HepG2 (cell line): ENCODE results near the gene LSR. TPM values are rescaled to one million over a fixed set of nuclear protein-coding genes. Genes with fewer than 3 reads are reported as not detected.
A peak's percentile ranks its signal among the peaks of the same experiment; 100 is the strongest.

ENCODE experiments used
- ATAC-seq: fragments of 200-7000 bp; cut with Tn5 transposase; 3 replicates; pipeline ENCODE4 v1.9.1; 2020; ENCODE audit warnings: mild to moderate bottlenecking, moderate library complexity
- BruUV-seq: library from RNA; stranded (reverse); fragments of 400-500 nt; replicated peaks from 2 replicates; lab custom pipeline; 2021; lab: Mats Ljungman, UMichigan
- CTCF ChIA-PET: fragments of 300-600 bp; formaldehyde crosslinking; extraction: SDS; loops from one replicate; lab custom pipeline; 2021; ENCODE audit warnings: low total read pairs, inconsistent platforms, low intra/inter-chr PET ratio; lab: Yijun Ruan, JAX
- POLR2A ChIA-PET: fragments of 350-600 bp; sonication (Branson Sonifier 250); formaldehyde crosslinking; loops from one replicate; lab custom pipeline; 2020; ENCODE audit warnings: antibody characterized with exemption, inconsistent platforms; lab: Yijun Ruan, JAX
- DNase-seq: peaks from one replicate; pipeline ENCODE4 v3.0.0-alpha.2; 2015; ENCODE audit warnings: low spot score
- FAIRE-seq: peaks from 3 replicates; lab custom pipeline; 2011; peaks lifted over from hg19 to GRCh38; lab: Jason Lieb, UNC
- H2AFZ ChIP-seq: one replicate; pipeline ENCODE4 v1.6.1; 2011; ENCODE audit warnings: low read length, inconsistent platforms
- H3K27ac ChIP-seq: fragments of 300-600 bp; 3 replicates; pipeline ENCODE4 v1.8.0; 2011; ENCODE audit warnings: mixed run types, mild to moderate bottlenecking, mixed read lengths, low read length, inconsistent platforms; ENCODE audit not compliant: insufficient read depth; ENCODE audit errors: extremely low read length
- H3K27me3 ChIP-seq, 2 experiments: fragments of 200-600 bp in 1 of 2; 2 replicates in 1 of 2; 3 replicates in 1 of 2; pipeline versions ENCODE4 v1.6.0 to v1.8.0; 2011; ENCODE audit warnings: low read length in 2 of 2, mild to moderate bottlenecking in 2 of 2, moderate library complexity in 2 of 2, inconsistent platforms in 1 of 2; ENCODE audit not compliant: insufficient read depth in 2 of 2, control insufficient read depth in 1 of 2
- H3K36me3 ChIP-seq, 2 experiments: fragments of 200-600 bp in 1 of 2; replicated peaks in 1 of 2; 2 replicates in 1 of 2; 3 replicates in 1 of 2; pipeline versions ENCODE4 v1.5.1 to v1.8.0; 2011; ENCODE audit warnings: low read length in 2 of 2, inconsistent platforms in 1 of 2; ENCODE audit not compliant: insufficient read depth in 2 of 2, control insufficient read depth in 1 of 2
- H3K4me1 ChIP-seq: 2 replicates; pipeline ENCODE4 v1.5.1; 2012; ENCODE audit warnings: low read length, inconsistent platforms; ENCODE audit not compliant: insufficient read depth
- H3K4me2 ChIP-seq: 2 replicates; pipeline ENCODE4 v1.6.0; 2011; ENCODE audit warnings: low read depth, low read length, inconsistent platforms
- H3K4me3 ChIP-seq, 3 experiments: fragments of 200-600 bp in 1 of 3; sonication (generic), shearing (Covaris generic) in 1 of 3; replicated peaks in 1 of 3; 2 replicates each; pipeline ENCODE4 v1.5.1; 2011 to 2016; ENCODE audit warnings: low read length in 3 of 3, inconsistent platforms in 2 of 3, low read depth in 2 of 3, mild to moderate bottlenecking in 2 of 3, control low read depth in 1 of 3, mixed read lengths in 1 of 3; ENCODE audit not compliant: insufficient read depth in 1 of 3
- H3K79me2 ChIP-seq: one replicate; pipeline ENCODE4 v1.6.1; 2011; ENCODE audit warnings: low read length, inconsistent platforms; ENCODE audit not compliant: insufficient read depth
- H3K9ac ChIP-seq: 2 replicates; pipeline ENCODE4 v1.6.0; 2011; ENCODE audit warnings: mild to moderate bottlenecking, low read depth, low read length, inconsistent platforms; ENCODE audit not compliant: insufficient read depth
- H3K9me3 ChIP-seq: 2 replicates; pipeline ENCODE4 v1.5.1; 2012; ENCODE audit warnings: mild to moderate bottlenecking, low read length
- H4K20me1 ChIP-seq: 2 replicates; pipeline ENCODE4 v1.6.0; 2011; ENCODE audit warnings: inconsistent platforms, mild to moderate bottlenecking, low read length, moderate library complexity; ENCODE audit not compliant: insufficient read depth
- HNRNPUL1 ChIP-seq: fragments of 200-400 bp; formaldehyde crosslinking; IDR thresholded peaks from 2 replicates; pipeline ENCODE4 v1.6.1; 2017; ENCODE audit warnings: low read depth, mild to moderate bottlenecking, low read length, moderate library complexity
- KAT7 ChIP-seq: IDR thresholded peaks from 2 replicates; pipeline ENCODE4 v1.6.1; 2018; ENCODE audit warnings: borderline replicate concordance, missing compliant biosample characterization
- KLF15 ChIP-seq: sonication (generic); formaldehyde crosslinking; IDR thresholded peaks from 2 replicates; pipeline ENCODE4 v1.8.1; 2023; ENCODE audit warnings: borderline replicate concordance, mild to moderate bottlenecking, inconsistent platforms, missing genetic modification reagents, mixed read lengths
- POLR2AphosphoS5 ChIP-seq: IDR thresholded peaks from 2 replicates; pipeline ENCODE4 v1.6.1; 2012; ENCODE audit warnings: low read depth, low read length
- SNAI1 ChIP-seq: sonication (generic); formaldehyde crosslinking; IDR thresholded peaks from 2 replicates; pipeline ENCODE4 v1.5.0; 2020; ENCODE audit warnings: mild to moderate bottlenecking, missing genetic modification reagents, borderline replicate concordance
- THAP11 ChIP-seq: IDR thresholded peaks from 2 replicates; pipeline ENCODE4 v1.6.1; 2016; ENCODE audit warnings: missing biosample characterization, missing genetic modification reagents
- ZBTB42 ChIP-seq: sonication (generic); formaldehyde crosslinking; IDR thresholded peaks from 2 replicates; pipeline ENCODE4 v1.5.0; 2020; ENCODE audit warnings: mild to moderate bottlenecking, missing genetic modification reagents
- ZBTB7B ChIP-seq: sonication (generic); formaldehyde crosslinking; IDR thresholded peaks from 2 replicates; pipeline ENCODE4 v1.4.0; 2020; ENCODE audit warnings: missing genetic modification reagents
- ZNF569 ChIP-seq: sonication (generic); formaldehyde crosslinking; IDR thresholded peaks from 2 replicates; pipeline ENCODE4 v1.5.0; 2020; ENCODE audit warnings: mild to moderate bottlenecking, missing genetic modification reagents, moderate library complexity, borderline replicate concordance
- ZNF768 ChIP-seq: sonication (generic); formaldehyde crosslinking; IDR thresholded peaks from 2 replicates; pipeline ENCODE4 v1.4.0; 2020; ENCODE audit warnings: missing genetic modification reagents
- ZNF841 ChIP-seq: sonication (generic); formaldehyde crosslinking; IDR thresholded peaks from 2 replicates; pipeline ENCODE4 v1.8.1; 2023; ENCODE audit warnings: missing genetic modification reagents, borderline replicate concordance
- WGBS: methylation state at CpG from one replicate; pipeline ENCODE4 v1.1.6; 2017; ENCODE audit warnings: low lambda C conversion rate; 5-methylcytosine and 5-hydroxymethylcytosine counted together
- in situ Hi-C: cut with HindIII; loops from 2 replicates; pipeline ENCODE4 v1.10.0; 2017; ENCODE audit warnings: low pct_unique_long_range_greater_than_20kb; ENCODE audit not compliant: extremely low pct_ligation_motif_present
- intact Hi-C: fragments of 100-400 bp; cut with micrococcal nuclease; formaldehyde crosslinking; loops from one replicate; pipeline ENCODE4 v1.10.0; 2022; ENCODE audit not compliant: unreplicated experiment
- polyA plus RNA-seq, 8 experiments: library from polyadenylated mRNA; depleted of rRNA in 3 of 8; stranded (reverse) in 7 of 8; unstranded in 1 of 8; fragments of >200 nt; fragmentation: Illumina TruSeq in 4 of 8; extraction: Trizol in 4 of 8; gene quantifications; 2 replicates each; pipeline versions ENCODE4 v1.2.1 to v1.2.3, GENCODE V29; 2011 to 2016; ENCODE audit warnings: low read depth in 4 of 8, missing spikeins in 1 of 8, mixed read lengths in 1 of 8; ENCODE audit not compliant: insufficient read depth in 1 of 8
- total RNA-seq, 5 experiments: library from RNA; depleted of rRNA; stranded (reverse); fragments of >200 nt; fragmentation: Illumina TruSeq; extraction: Trizol; gene quantifications; 2 replicates each; pipeline ENCODE4 v1.2.3, GENCODE V29; 2016; ENCODE audit warnings: low read depth in 1 of 5
- TF ChIP-seq, protein P1 (sequence below): sonication (generic); formaldehyde crosslinking; IDR thresholded peaks from 2 replicates; pipeline ENCODE4 v1.5.0; 2020; ENCODE audit warnings: mild to moderate bottlenecking, missing genetic modification reagents
- TF ChIP-seq, protein P2 (sequence below): sonication (generic); formaldehyde crosslinking; IDR thresholded peaks from 2 replicates; pipeline ENCODE4; 2020; ENCODE audit warnings: missing genetic modification reagents, mild to moderate bottlenecking, borderline replicate concordance

LSR gene
- total and polyA plus RNA-seq, 2 of the 13 experiments (the other 11 are each of a cell fraction or from before 2014, with no cell fraction given) = 29.2 to 79.2 TPM

DNA sequence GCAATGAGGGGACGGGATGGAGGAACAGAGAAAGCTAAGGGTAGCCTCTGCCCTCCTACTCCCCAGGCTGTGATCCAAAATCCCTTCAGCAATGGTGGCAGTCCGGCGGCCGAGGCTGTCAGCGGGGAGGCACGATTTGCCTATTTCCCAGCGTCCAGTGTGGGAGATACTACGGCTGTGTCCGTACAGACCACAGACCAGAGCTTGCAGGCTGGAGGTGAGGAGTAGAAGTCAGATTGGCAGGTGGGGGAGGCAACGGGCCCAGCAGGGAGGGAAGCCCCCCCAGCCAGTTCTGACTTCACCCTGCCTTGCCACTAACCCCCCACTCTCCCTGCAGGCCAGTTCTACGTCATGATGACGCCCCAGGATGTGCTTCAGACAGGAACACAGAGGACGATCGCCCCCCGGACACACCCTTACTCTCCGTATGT lies 21.6 kb downstream of the LSR start:
- no peaks in the 10 kb centered on the region for H3K27me3 ChIP-seq
- no peaks in the 10 kb centered on the region for H4K20me1 ChIP-seq
- no peaks in the 10 kb centered on the region for H3K9me3 ChIP-seq
- no peak for FAIRE-seq
- in situ Hi-C loops (no loop called here), intact Hi-C loops (no loop called here)
- no TSS peak for BruUV-seq
- no peak for ATAC-seq
- H3K4me3 ChIP-seq = peak overlapping the region in 1 of 3 experiments; percentile 72; a peak in 1 of 6 replicates
- H3K4me2 ChIP-seq = peak overlapping the region; percentile 68
- H3K9ac ChIP-seq = peak overlapping the region; percentile 55
- H3K27ac ChIP-seq = no peak overlapping the region
- H3K79me2 ChIP-seq = peaks cover 18% of the 10 kb centered on the region
- peaks cover 25 to 43% of the 10 kb centered on the region in 2 experiments for H3K36me3 ChIP-seq
- POLR2A ChIA-PET = interaction anchor here (2.1 kb wide), 2 partner anchors 9 to 36 kb away, joined by 7 to 10 read pairs; no protein-coding TSS in a partner anchor
- CTCF ChIA-PET = interaction anchor here (1.6 kb wide), 1 partner anchor 83 kb away, joined by 9 read pairs; no protein-coding TSS in a partner anchor
- over 99% methylated on average over 16 of the region's 16 CpGs for WGBS
- no peak for DNase-seq
- H2AFZ ChIP-seq = no peak overlapping the region
- TF ChIP-seq ZNF841 (CRISPR knock-in tag) = no peak
- no peak for TF ChIP-seq KLF15 (CRISPR knock-in tag)
- TF ChIP-seq ZNF768 (CRISPR knock-in tag) = no peak
- TF ChIP-seq SNAI1 (CRISPR knock-in tag) = 0 out of 2 replicates have a peak, but pooled peaks have one; percentile 18
- TF ChIP-seq, protein P1, sequence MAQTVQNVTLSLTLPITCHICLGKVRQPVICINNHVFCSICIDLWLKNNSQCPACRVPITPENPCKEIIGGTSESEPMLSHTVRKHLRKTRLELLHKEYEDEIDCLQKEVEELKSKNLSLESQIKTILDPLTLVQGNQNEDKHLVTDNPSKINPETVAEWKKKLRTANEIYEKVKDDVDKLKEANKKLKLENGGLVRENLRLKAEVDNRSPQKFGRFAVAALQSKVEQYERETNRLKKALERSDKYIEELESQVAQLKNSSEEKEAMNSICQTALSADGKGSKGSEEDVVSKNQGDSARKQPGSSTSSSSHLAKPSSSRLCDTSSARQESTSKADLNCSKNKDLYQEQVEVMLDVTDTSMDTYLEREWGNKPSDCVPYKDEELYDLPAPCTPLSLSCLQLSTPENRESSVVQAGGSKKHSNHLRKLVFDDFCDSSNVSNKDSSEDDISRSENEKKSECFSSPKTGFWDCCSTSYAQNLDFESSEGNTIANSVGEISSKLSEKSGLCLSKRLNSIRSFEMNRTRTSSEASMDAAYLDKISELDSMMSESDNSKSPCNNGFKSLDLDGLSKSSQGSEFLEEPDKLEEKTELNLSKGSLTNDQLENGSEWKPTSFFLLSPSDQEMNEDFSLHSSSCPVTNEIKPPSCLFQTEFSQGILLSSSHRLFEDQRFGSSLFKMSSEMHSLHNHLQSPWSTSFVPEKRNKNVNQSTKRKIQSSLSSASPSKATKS (CRISPR knock-in tag) = no peak
- TF ChIP-seq, protein P2, sequence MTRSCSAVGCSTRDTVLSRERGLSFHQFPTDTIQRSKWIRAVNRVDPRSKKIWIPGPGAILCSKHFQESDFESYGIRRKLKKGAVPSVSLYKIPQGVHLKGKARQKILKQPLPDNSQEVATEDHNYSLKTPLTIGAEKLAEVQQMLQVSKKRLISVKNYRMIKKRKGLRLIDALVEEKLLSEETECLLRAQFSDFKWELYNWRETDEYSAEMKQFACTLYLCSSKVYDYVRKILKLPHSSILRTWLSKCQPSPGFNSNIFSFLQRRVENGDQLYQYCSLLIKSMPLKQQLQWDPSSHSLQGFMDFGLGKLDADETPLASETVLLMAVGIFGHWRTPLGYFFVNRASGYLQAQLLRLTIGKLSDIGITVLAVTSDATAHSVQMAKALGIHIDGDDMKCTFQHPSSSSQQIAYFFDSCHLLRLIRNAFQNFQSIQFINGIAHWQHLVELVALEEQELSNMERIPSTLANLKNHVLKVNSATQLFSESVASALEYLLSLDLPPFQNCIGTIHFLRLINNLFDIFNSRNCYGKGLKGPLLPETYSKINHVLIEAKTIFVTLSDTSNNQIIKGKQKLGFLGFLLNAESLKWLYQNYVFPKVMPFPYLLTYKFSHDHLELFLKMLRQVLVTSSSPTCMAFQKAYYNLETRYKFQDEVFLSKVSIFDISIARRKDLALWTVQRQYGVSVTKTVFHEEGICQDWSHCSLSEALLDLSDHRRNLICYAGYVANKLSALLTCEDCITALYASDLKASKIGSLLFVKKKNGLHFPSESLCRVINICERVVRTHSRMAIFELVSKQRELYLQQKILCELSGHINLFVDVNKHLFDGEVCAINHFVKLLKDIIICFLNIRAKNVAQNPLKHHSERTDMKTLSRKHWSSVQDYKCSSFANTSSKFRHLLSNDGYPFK = 0 out of 2 replicates have a peak, but pooled peaks have one; percentile 7
- no peak for TF ChIP-seq ZBTB42 (CRISPR knock-in tag)
- TF ChIP-seq ZNF569 = no peak
- no peak for TF ChIP-seq KAT7 (CRISPR knock-in tag)
- no peak for TF ChIP-seq THAP11
- TF ChIP-seq HNRNPUL1 = no peak
- TF ChIP-seq POLR2AphosphoS5 = no peak
- no peak for TF ChIP-seq ZBTB7B (CRISPR knock-in tag)
- H3K4me1 ChIP-seq = peaks cover 20% of the 10 kb centered on the region
